Mammary epithelial cell (primary cell): Measurements from ENCODE around the gene MEF2D.

Experiments used
- EZH2 ChIP-seq: IDR thresholded peaks from 2 replicates; pipeline ENCODE4 v1.6.1; 2012; ENCODE audit warnings: low read length, inconsistent platforms, borderline replicate concordance
- TF ChIP-seq, protein P1 (sequence below), 2 donors: IDR thresholded peaks in 1 of 2; conservative IDR thresholded peaks in 1 of 2; 2 replicates each; pipeline ENCODE4 v1.5.1; 2011 to 2012; ENCODE audit warnings: inconsistent platforms in 2 of 2, low read length in 2 of 2, mild to moderate bottlenecking in 2 of 2, control low read depth in 1 of 2, low read depth in 1 of 2; ENCODE audit not compliant: insufficient read depth in 1 of 2; ENCODE audit errors: extremely low read depth in 1 of 2

DNA sequence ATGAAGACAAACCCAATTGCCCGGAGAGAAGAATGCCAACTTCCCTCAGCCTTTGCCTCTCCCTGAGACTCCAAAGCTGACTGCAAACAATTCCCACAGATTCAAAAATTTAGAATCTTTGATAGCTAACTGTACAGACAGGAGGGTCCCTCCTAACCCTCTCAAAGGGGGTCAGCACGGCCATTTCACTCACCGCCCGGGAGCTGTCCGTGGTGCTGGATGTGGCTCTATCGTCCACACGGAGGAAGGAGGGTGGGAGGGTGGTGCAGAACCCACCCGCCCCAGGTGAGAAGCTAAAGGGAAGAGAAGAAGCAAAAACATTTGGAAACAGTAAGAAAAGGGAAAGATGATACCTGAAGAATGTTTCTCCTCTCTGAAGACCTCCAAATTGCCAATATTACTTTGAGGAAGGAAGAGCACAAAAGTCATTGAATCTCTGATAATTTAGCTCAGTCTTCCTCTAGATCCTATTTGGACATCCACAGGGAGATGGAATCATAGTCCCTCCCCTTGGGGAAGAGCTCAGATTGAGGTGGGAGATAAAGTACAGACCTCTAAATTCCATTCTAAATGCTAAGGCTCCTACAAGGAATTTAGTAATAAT, 86.0 kb downstream of the MEF2D start:
- TF ChIP-seq EZH2 = no peak
- TF ChIP-seq, protein P1, sequence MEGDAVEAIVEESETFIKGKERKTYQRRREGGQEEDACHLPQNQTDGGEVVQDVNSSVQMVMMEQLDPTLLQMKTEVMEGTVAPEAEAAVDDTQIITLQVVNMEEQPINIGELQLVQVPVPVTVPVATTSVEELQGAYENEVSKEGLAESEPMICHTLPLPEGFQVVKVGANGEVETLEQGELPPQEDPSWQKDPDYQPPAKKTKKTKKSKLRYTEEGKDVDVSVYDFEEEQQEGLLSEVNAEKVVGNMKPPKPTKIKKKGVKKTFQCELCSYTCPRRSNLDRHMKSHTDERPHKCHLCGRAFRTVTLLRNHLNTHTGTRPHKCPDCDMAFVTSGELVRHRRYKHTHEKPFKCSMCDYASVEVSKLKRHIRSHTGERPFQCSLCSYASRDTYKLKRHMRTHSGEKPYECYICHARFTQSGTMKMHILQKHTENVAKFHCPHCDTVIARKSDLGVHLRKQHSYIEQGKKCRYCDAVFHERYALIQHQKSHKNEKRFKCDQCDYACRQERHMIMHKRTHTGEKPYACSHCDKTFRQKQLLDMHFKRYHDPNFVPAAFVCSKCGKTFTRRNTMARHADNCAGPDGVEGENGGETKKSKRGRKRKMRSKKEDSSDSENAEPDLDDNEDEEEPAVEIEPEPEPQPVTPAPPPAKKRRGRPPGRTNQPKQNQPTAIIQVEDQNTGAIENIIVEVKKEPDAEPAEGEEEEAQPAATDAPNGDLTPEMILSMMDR (conservative IDR thresholded peaks at IDR 0.05 in 1 of 2, IDR thresholded peaks at IDR 0.05 in 1 of 2; ENCODE audit: extremely low read depth in 1 of 2, insufficient read depth in 1 of 2, low read depth in 1 of 2, low read length in 2 of 2) = no peak
